Astrocyte (in vitro differentiated cells and primary cell): ENCODE results near the gene TREML2.

Source experiments
- EZH2 ChIP-seq: IDR thresholded peaks from 2 replicates; pipeline ENCODE4 v1.6.1; 2012; ENCODE audit warnings: mild to moderate bottlenecking, low read length, inconsistent platforms; ENCODE audit not compliant: insufficient read depth
- TF ChIP-seq, protein P1 (sequence below): IDR thresholded peaks from 2 replicates; pipeline ENCODE4 v1.5.1; 2011; ENCODE audit warnings: low read depth, mild to moderate bottlenecking, inconsistent platforms, low read length, moderate library complexity; ENCODE audit not compliant: insufficient read depth

DNA sequence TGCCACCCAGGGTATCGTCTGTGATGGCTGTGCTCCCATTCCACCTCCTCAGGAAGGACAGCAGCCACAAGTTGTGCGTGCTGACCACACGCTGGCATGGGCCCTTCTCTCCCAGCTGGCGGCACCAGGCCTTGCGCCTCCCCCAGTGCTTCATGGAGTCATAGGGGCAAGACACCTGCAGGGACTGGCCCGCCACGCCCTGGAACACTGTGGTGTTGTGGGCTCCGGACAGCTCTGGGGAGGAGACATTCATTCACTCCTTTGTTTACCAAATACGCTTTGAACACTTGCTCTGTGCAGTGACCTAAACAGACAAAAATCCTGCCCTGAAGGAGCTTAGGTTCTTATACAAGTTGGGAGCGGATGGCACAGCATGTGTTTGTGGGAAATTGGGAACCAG is 39.6 kb downstream of the TREML2 start:
- TF ChIP-seq, protein P1, sequence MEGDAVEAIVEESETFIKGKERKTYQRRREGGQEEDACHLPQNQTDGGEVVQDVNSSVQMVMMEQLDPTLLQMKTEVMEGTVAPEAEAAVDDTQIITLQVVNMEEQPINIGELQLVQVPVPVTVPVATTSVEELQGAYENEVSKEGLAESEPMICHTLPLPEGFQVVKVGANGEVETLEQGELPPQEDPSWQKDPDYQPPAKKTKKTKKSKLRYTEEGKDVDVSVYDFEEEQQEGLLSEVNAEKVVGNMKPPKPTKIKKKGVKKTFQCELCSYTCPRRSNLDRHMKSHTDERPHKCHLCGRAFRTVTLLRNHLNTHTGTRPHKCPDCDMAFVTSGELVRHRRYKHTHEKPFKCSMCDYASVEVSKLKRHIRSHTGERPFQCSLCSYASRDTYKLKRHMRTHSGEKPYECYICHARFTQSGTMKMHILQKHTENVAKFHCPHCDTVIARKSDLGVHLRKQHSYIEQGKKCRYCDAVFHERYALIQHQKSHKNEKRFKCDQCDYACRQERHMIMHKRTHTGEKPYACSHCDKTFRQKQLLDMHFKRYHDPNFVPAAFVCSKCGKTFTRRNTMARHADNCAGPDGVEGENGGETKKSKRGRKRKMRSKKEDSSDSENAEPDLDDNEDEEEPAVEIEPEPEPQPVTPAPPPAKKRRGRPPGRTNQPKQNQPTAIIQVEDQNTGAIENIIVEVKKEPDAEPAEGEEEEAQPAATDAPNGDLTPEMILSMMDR: no peak
- no peak for TF ChIP-seq EZH2
